Heart left ventricle (tissue), 16 donors: ENCODE results near the gene NCAPD2. TPM values are rescaled to one million over a fixed set of nuclear protein-coding genes. Genes with fewer than 3 reads are reported as not detected.
A peak's percentile ranks its signal among the peaks of the same experiment; 100 is the strongest.

Source experiments
- ATAC-seq, 4 donors: fragments of 200-7000 bp; cut with Tn5 transposase; one replicate each; pipeline ENCODE4 v1.9.1; 2020 to 2022; ENCODE audit warnings: moderate library complexity in 4 of 4, mild to moderate bottlenecking in 3 of 4, moderate number of reproducible peaks in 1 of 4
- DNase-seq, 5 donors: peaks; one replicate each; pipeline ENCODE4 v3.0.0-alpha.2; 2020
- H3K27ac ChIP-seq, 12 donors: fragments of 200-600 bp; sonication (generic) in 4 of 12; one replicate each; pipeline versions ENCODE4 v1.5.0 to v1.8.0; 2016 to 2022; ENCODE audit warnings: mild to moderate bottlenecking in 2 of 12
- H3K27me3 ChIP-seq, 9 donors: fragments of 200-600 bp; sonication (generic) in 2 of 9; one replicate each; pipeline versions ENCODE4 v1.5.1 to v1.8.0; 2016 to 2022; ENCODE audit warnings: mild to moderate bottlenecking in 3 of 9
- H3K36me3 ChIP-seq, 9 donors: fragments of 200-600 bp; sonication (generic) in 2 of 9; one replicate each; pipeline versions ENCODE4 v1.5.0 to v1.8.0; 2018 to 2022; ENCODE audit warnings: mild to moderate bottlenecking in 2 of 9
- H3K4me1 ChIP-seq, 12 donors: fragments of 200-600 bp; sonication (generic) in 4 of 12; one replicate each; pipeline versions ENCODE4 v1.5.0 to v1.8.0; 2016 to 2022; ENCODE audit warnings: mild to moderate bottlenecking in 3 of 12
- H3K4me3 ChIP-seq, 12 donors: fragments of 200-600 bp; sonication (generic) in 4 of 12; one replicate each; pipeline versions ENCODE4 v1.5.0 to v1.8.0; 2017 to 2022; ENCODE audit warnings: mild to moderate bottlenecking in 9 of 12, moderate library complexity in 4 of 12
- H3K9me3 ChIP-seq, 12 donors: fragments of 200-600 bp; sonication (generic) in 4 of 12; one replicate each; pipeline versions ENCODE4 v1.5.0 to v1.8.0; 2016 to 2022; ENCODE audit warnings: mild to moderate bottlenecking in 1 of 12
- POLR2A ChIP-seq, 2 donors: fragments of 450-650 bp; IDR thresholded peaks; one replicate each; pipeline ENCODE4 v1.6.1; 2017; ENCODE audit warnings: antibody characterized with exemption in 2 of 2, mild to moderate bottlenecking in 2 of 2, moderate library complexity in 2 of 2
- WGBS, 4 donors: extraction: QIAGEN DNeasy Blood & Tissue Kit in 2 of 4; methylation state at CpG; one replicate each; pipeline versions ENCODE4 v1.1.5 to v1.1.7; 2013 to 2018; 5-methylcytosine and 5-hydroxymethylcytosine counted together
- intact Hi-C, 10 donors: fragments of 100-400 bp; cut with DNase I; formaldehyde crosslinking; loops; one replicate each; pipeline versions ENCODE4 v1.11.1 to v1.14.2; 2022
- polyA plus RNA-seq, 2 donors: library from polyadenylated mRNA; stranded (reverse); fragments of 200-250 nt; gene quantifications; one replicate each; pipeline ENCODE4 v1.2.3, GENCODE V29; 2013
- total RNA-seq, 9 donors: library from RNA; depleted of rRNA in 2 of 9; stranded (reverse); fragments of >200 nt in 2 of 9; fragmentation: NEBNext Ultra II Directional in 3 of 9; extraction: Animal tissue kit (Norgen Biotek cat#: 25700) in 3 of 9; gene quantifications; one replicate each; pipeline versions ENCODE4 v1.1.0 to v1.2.4, GENCODE V29; 2016 to 2023
- TF ChIP-seq, protein P1 (sequence below), 12 donors: fragments of 200-600 bp; sonication (generic) in 4 of 12; IDR thresholded peaks; one replicate each; pipeline versions ENCODE4 v1.5.0 to v1.8.0; 2018 to 2022; ENCODE audit warnings: antibody characterized with exemption in 12 of 12, mild to moderate bottlenecking in 5 of 12
- donor health status: ischemic (EF 13 %, LVEDD 7.1; RV severe dilation, severe dysfunction).
- donor health status: healthy with polysubstance abuse.
- donor health status: DM: no; HTN: yes; CAD: no.
- donor health status: DM: no; HTN: no; CAD: no.
- donor health status: ischemic (EF 25% LVEDD 6.9; RV normal size, moderate dysfunction).
- donor health status: ischemic (EF 25% LVEDD 5.7; RV mildly dilated, moderate dysfunction).
- donor health status: healthy.
- donor health status: DM: yes; HTN: yes; CAD: no.
- donor health status: ischemic (EF 35%, LVEDD 5.7; RV mildly dilated, moderate dysfunction).
- donor health status: nonischemic (EF 11% LVEDD 7.7; RV severe dilation, severe dysfunction).
- donor health status: DM: yes; HTN: yes; CAD: no.
- donor health status: PGD.
- donor health status: ischemic (EF 29% LVEDD 5.4; RV normal size, mild dysfunction).
- donor health status: nonischemic (EF 23%, LVEDD 6.1; RV moderate dilation, normal function).

NCAPD2 gene
- total and polyA plus RNA-seq, 11 donors = 3.3 to 22.4 (median 11.3) TPM

GRCh38 chr12:6452944-6453630 is 40.8 kb upstream of the NCAPD2 start:
- no peaks in the 10 kb centered on the region for H3K9me3 ChIP-seq
- H3K36me3 ChIP-seq = peaks cover 0 to 48% (median 42%) of the 10 kb centered on the region in 9 donors
- WGBS, 4 donors = 54 to 68% (median 66%) methylated on average over 9 to 17 of the region's 17 CpGs
- H3K4me1 ChIP-seq = peaks cover 0 to 42% (median 25%) of the 10 kb centered on the region in 12 donors
- intact Hi-C loops = loop anchor here in 1 of 10 donors (1.0 kb wide), 1 partner anchor 17 kb away; the partner anchor contains the start of gene VAMP1
- DNase-seq (peak; percentile 46 to 68 (median 54)), ATAC-seq (peak in 3 of 4 donors; percentile 25 to 34 (median 31))
- no peak for TF ChIP-seq POLR2A (IDR thresholded peaks at IDR 0.05)
- peak overlapping the region in 11 of 12 donors; percentile 56 to 99 (median 69) for H3K4me3 ChIP-seq
- no peaks in the 10 kb centered on the region for H3K27me3 ChIP-seq
- peak overlapping the region; percentile 90 to 100 (median 97) for H3K27ac ChIP-seq

DNA sequence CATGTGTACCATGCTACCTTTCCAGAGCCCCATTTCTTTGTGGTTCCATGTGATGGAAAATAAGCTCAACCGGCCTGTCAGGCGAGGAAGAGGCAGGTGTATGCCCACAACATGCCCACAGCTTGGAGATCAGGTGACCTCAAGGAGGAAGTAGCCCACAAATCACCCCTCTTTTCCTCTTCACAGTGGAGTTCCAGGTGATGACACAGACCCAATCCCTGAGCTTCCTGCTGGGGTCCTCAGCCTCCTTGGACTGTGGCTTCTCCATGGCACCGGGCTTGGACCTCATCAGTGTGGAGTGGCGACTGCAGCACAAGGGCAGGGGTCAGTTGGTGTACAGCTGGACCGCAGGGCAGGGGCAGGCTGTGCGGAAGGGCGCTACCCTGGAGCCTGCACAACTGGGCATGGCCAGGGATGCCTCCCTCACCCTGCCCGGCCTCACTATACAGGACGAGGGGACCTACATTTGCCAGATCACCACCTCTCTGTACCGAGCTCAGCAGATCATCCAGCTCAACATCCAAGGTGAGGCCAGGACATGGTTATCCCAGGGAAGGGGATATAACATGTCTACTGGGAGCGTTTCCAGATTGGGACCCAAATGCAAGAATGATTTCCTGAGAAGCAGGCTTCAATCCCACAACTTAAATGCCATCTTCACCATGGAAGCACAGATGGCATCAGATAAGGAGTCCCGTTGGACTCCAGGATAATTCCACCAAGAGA is 36.5 kb upstream of the NCAPD2 start:
- TF ChIP-seq POLR2A (IDR thresholded peaks at IDR 0.05) = no peak
- TF ChIP-seq, protein P1, sequence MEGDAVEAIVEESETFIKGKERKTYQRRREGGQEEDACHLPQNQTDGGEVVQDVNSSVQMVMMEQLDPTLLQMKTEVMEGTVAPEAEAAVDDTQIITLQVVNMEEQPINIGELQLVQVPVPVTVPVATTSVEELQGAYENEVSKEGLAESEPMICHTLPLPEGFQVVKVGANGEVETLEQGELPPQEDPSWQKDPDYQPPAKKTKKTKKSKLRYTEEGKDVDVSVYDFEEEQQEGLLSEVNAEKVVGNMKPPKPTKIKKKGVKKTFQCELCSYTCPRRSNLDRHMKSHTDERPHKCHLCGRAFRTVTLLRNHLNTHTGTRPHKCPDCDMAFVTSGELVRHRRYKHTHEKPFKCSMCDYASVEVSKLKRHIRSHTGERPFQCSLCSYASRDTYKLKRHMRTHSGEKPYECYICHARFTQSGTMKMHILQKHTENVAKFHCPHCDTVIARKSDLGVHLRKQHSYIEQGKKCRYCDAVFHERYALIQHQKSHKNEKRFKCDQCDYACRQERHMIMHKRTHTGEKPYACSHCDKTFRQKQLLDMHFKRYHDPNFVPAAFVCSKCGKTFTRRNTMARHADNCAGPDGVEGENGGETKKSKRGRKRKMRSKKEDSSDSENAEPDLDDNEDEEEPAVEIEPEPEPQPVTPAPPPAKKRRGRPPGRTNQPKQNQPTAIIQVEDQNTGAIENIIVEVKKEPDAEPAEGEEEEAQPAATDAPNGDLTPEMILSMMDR (IDR thresholded peaks at IDR 0.05) = no peak
- WGBS, 4 donors = 86 to 89% (median 88%) methylated on average over 8 to 12 of the region's 12 CpGs
- ATAC-seq = no peak
- H3K27me3 ChIP-seq = no peaks in the 10 kb centered on the region
- H3K4me1 ChIP-seq = peaks cover 5 to 57% (median 21%) of the 10 kb centered on the region in 12 donors
- H3K9me3 ChIP-seq = no peaks in the 10 kb centered on the region
- H3K4me3 ChIP-seq = no peak overlapping the region
- no peak overlapping the region for H3K27ac ChIP-seq
- H3K36me3 ChIP-seq = peaks cover 0 to 91% (median 82%) of the 10 kb centered on the region in 9 donors
- intact Hi-C loops = no loop called here
- no peak for DNase-seq

DNA sequence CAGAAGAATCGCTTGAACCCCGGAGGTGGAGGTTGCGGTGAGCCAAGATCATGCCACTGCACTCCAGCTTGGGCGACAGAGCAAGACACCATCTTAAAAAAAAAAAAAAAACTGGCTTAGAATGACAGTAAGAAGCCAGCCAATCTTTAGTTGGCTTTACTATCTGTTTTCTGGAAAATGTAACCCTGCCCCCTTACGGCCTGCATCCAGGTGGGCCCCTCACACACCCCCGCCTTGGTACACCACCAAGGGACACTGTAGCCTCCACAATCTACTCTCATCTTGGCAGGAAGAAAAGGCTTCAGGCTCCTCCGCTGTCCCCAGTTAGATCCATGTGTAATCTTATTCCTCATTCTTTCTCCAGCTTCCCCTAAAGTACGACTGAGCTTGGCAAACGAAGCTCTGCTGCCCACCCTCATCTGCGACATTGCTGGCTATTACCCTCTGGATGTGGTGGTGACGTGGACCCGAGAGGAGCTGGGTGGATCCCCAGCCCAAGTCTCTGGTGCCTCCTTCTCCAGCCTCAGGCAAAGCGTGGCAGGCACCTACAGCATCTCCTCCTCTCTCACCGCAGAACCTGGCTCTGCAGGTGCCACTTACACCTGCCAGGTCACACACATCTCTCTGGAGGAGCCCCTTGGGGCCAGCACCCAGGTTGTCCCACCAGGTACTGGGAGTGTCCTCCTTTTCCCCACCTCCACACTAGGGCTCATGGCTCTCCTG is 35.5 kb upstream of the NCAPD2 start:
- Histone ChIP-seq H3K4me1 (peaks cover 0 to 59% (median 14%) of the 10 kb centered on the region in 12 donors), H3K27ac (no peak overlapping the region), H3K4me3 (no peak overlapping the region), H3K36me3 (peaks cover 0 to 99% (median 93%) of the 10 kb centered on the region in 9 donors), H3K9me3 (no peaks in the 10 kb centered on the region), H3K27me3 (no peaks in the 10 kb centered on the region)
- TF ChIP-seq POLR2A (IDR thresholded peaks at IDR 0.05) = no peak
- TF ChIP-seq, protein P1 (IDR thresholded peaks at IDR 0.05) = no peak
- intact Hi-C loops = no loop called here
- no peak for ATAC-seq
- 93 to 98% (median 93%) methylated on average over 14 of the region's 14 CpGs for WGBS, 4 donors
- no peak for DNase-seq

DNA sequence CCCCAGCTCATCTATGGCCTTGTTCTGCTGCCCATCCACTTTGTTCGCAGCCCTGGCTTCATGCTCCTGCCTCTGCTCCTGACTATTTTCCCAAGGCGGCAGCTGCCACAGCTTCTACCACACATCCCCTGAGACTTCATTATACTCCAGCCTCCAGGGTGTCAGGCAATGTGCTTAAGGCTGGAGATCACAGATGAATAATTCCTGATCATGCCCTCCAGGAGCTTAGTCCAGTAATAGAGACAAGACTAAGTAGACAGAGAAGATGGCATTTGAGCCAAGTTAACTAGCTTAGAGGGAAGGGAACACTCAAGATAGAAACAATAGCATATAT is 34.9 kb upstream of the NCAPD2 start:
- TF ChIP-seq, protein P1 (IDR thresholded peaks at IDR 0.05) = no peak
- no peak for TF ChIP-seq POLR2A (IDR thresholded peaks at IDR 0.05)
- intact Hi-C loops = no loop called here
- Histone ChIP-seq H3K36me3 (peaks cover 0 to 99% (median 93%) of the 10 kb centered on the region in 9 donors), H3K4me1 (peaks cover 0 to 60% (median 14%) of the 10 kb centered on the region in 12 donors), H3K4me3 (no peak overlapping the region), H3K9me3 (no peaks in the 10 kb centered on the region), H3K27me3 (no peaks in the 10 kb centered on the region), H3K27ac (no peak overlapping the region)
- DNase-seq = no peak
- 96 to 100% (median 98%) methylated on average over 2 of the region's 2 CpGs for WGBS, 4 donors
- no peak for ATAC-seq
